CD4-positive, alpha-beta T cell (primary cell): ENCODE data around the gene ENDOU. TPM values are rescaled to one million over a fixed set of nuclear protein-coding genes. Genes with fewer than 3 reads are reported as not detected.

Experiments
- ATAC-seq: fragments of 200-7000 bp; cut with Tn5 transposase; one replicate; pipeline ENCODE4 v1.10.0; 2022; ENCODE audit warnings: mild to moderate bottlenecking; ENCODE audit not compliant: poor library complexity
- CTCF ChIA-PET: fragments of 350-600 bp; sonication (Branson Sonifier 250); formaldehyde crosslinking; loops from one replicate; lab custom pipeline; 2021; ENCODE audit warnings: antibody characterized with exemption, inconsistent platforms; lab: Charles Lee
- POLR2A ChIA-PET: fragments of 350-600 bp; sonication (Branson Sonifier 250); formaldehyde crosslinking; loops from one replicate; lab custom pipeline; 2021; ENCODE audit warnings: antibody characterized with exemption, inconsistent platforms; lab: Charles Lee
- DNase-seq, 14 experiments: peaks; one replicate each; pipeline ENCODE4 v3.0.0-alpha.2; 2013 to 2020; ENCODE audit warnings: mixed read lengths in 2 of 14
- H3K27ac ChIP-seq, 2 donors: one replicate each; pipeline versions ENCODE4 v1.5.1 to v1.7.0; 2013; ENCODE audit warnings: low read length in 2 of 2, low read depth in 1 of 2, mild to moderate bottlenecking in 1 of 2
- H3K27me3 ChIP-seq, 2 experiments: 1 replicate in 1 of 2; 2 replicates in 1 of 2; pipeline versions ENCODE4 v1.6.1 to v1.7.0; 2013; ENCODE audit warnings: low read length in 2 of 2, control low read depth in 1 of 2, mild to moderate bottlenecking in 1 of 2, moderate library complexity in 1 of 2; ENCODE audit not compliant: insufficient read depth in 2 of 2, control insufficient read depth in 1 of 2
- H3K36me3 ChIP-seq: one replicate; pipeline ENCODE4 v1.6.1; 2013; ENCODE audit warnings: low read length, control low read depth; ENCODE audit not compliant: insufficient read depth
- H3K4me1 ChIP-seq: one replicate; pipeline ENCODE4 v1.6.1; 2013; ENCODE audit warnings: low read length, control low read depth; ENCODE audit not compliant: insufficient read depth
- H3K4me3 ChIP-seq: one replicate; pipeline ENCODE4 v1.5.1; 2013; ENCODE audit warnings: mild to moderate bottlenecking, low read length, moderate library complexity
- H3K9me3 ChIP-seq, 2 experiments: 1 replicate in 1 of 2; 2 replicates in 1 of 2; pipeline versions ENCODE4 v1.6.1 to v1.7.0; 2013; ENCODE audit warnings: low read length in 2 of 2, mild to moderate bottlenecking in 2 of 2, control low read depth in 1 of 2, moderate library complexity in 1 of 2; ENCODE audit not compliant: control insufficient read depth in 1 of 2, insufficient read depth in 1 of 2
- H3K27ac Mint-ChIP-seq: one replicate; pipeline ENCODE4 v1.8.0; 2020; ENCODE audit warnings: mixed read lengths
- H3K27me3 Mint-ChIP-seq: one replicate; pipeline ENCODE4 v1.8.0; 2021; ENCODE audit warnings: mixed read lengths
- H3K36me3 Mint-ChIP-seq: one replicate; pipeline ENCODE4 v1.8.0; 2021; ENCODE audit warnings: low read depth, mixed read lengths
- H3K4me1 Mint-ChIP-seq: one replicate; pipeline ENCODE4 v1.8.0; 2021; ENCODE audit warnings: low read depth, mixed read lengths
- H3K4me3 Mint-ChIP-seq: one replicate; pipeline ENCODE4 v1.8.0; 2020; ENCODE audit warnings: mild to moderate bottlenecking, mixed read lengths
- H3K9me3 Mint-ChIP-seq: one replicate; pipeline ENCODE4 v1.8.0; 2020; ENCODE audit warnings: mixed read lengths
- intact Hi-C, 2 experiments: fragments of 100-400 bp; cut with DNase I in 1 of 2; cut with micrococcal nuclease in 1 of 2; formaldehyde crosslinking; loops; one replicate each; pipeline versions ENCODE4 v1.15.1 to v1.9.0; 2023 to 2025; cut with DNase I, micrococcal nuclease
- total RNA-seq, 174 experiments: library from RNA in 2 of 174; stranded (reverse) in 2 of 174; gene quantifications; one replicate each; pipeline ENCODE4 v1.2.3 and lab custom pipeline; 2021 to 2026
- TF ChIP-seq, protein P1 (sequence below): fragments of 200-600 bp; IDR thresholded peaks from one replicate; pipeline ENCODE4 v1.8.0; 2022; ENCODE audit warnings: antibody characterized with exemption, mild to moderate bottlenecking

Gene ENDOU
- total RNA-seq, 2 experiments from 2014 or later: not detected

- TF ChIP-seq, protein P1, sequence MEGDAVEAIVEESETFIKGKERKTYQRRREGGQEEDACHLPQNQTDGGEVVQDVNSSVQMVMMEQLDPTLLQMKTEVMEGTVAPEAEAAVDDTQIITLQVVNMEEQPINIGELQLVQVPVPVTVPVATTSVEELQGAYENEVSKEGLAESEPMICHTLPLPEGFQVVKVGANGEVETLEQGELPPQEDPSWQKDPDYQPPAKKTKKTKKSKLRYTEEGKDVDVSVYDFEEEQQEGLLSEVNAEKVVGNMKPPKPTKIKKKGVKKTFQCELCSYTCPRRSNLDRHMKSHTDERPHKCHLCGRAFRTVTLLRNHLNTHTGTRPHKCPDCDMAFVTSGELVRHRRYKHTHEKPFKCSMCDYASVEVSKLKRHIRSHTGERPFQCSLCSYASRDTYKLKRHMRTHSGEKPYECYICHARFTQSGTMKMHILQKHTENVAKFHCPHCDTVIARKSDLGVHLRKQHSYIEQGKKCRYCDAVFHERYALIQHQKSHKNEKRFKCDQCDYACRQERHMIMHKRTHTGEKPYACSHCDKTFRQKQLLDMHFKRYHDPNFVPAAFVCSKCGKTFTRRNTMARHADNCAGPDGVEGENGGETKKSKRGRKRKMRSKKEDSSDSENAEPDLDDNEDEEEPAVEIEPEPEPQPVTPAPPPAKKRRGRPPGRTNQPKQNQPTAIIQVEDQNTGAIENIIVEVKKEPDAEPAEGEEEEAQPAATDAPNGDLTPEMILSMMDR: no peak
- Histone ChIP-seq H3K9me3 (no peaks in the 10 kb centered on the region), H3K4me3 (no peak overlapping the region), H3K36me3 (no peaks in the 10 kb centered on the region), H3K4me1 (peaks cover 8% of the 10 kb centered on the region), H3K27me3 (no peaks in the 10 kb centered on the region), H3K27ac (no peak overlapping the region)
- H3K27me3 Mint-ChIP-seq: no peaks in the 10 kb centered on the region
- H3K9me3 Mint-ChIP-seq: no peaks in the 10 kb centered on the region
- peak; percentile 50 for ATAC-seq
- no peak for DNase-seq
- peaks cover 16% of the 10 kb centered on the region for H3K4me1 Mint-ChIP-seq
- POLR2A ChIA-PET: interaction anchor here (0.6 to 3.3 kb wide), 4 partner anchors 9 to 300 kb away, joined by 3 to 15 read pairs (median 8); partner anchors contain the start of gene RAPGEF3
- H3K36me3 Mint-ChIP-seq: no peaks in the 10 kb centered on the region
- H3K27ac Mint-ChIP-seq: no peak overlapping the region
- H3K4me3 Mint-ChIP-seq: peak overlapping the region; percentile 22
- intact Hi-C loops: loop anchor here (1.0 to 5.0 kb wide), 4 partner anchors 22 to 114 kb away; no protein-coding TSS in a partner anchor
- CTCF ChIA-PET: interaction anchor here (0.6 to 9.5 kb wide), 18 partner anchors 9 to 95 kb away, joined by 3 to 157 read pairs (median 4); partner anchors contain the start of gene RAPGEF3
Measured at GRCh38 chr12:47766502-47767215, 41.4 kb upstream of the ENDOU start.

- no peak overlapping the region for H3K4me3 Mint-ChIP-seq
- no peak overlapping the region for H3K27ac Mint-ChIP-seq
- no peak for ATAC-seq
- intact Hi-C loops: no loop called here
- ChIA-PET CTCF (interaction anchor here (9.7 kb wide), 1 partner anchor 21 kb away, joined by 69 read pairs; no protein-coding TSS in a partner anchor), POLR2A (interaction anchor here (1.0 kb wide), 1 partner anchor 9 kb away, joined by 3 read pairs; the partner anchor contains the start of gene SLC48A1)
- no peak for DNase-seq
- Histone ChIP-seq H3K36me3 (no peaks in the 10 kb centered on the region), H3K4me1 (peaks cover 19% of the 10 kb centered on the region), H3K27me3 (no peaks in the 10 kb centered on the region), H3K27ac (no peak overlapping the region), H3K9me3 (no peaks in the 10 kb centered on the region), H3K4me3 (no peak overlapping the region)
- H3K27me3 Mint-ChIP-seq: no peaks in the 10 kb centered on the region
- peaks cover 16% of the 10 kb centered on the region for H3K4me1 Mint-ChIP-seq
- H3K36me3 Mint-ChIP-seq: no peaks in the 10 kb centered on the region
- TF ChIP-seq, protein P1: no peak
- H3K9me3 Mint-ChIP-seq: no peaks in the 10 kb centered on the region
Measured at GRCh38 chr12:47763481-47764346, 38.4 kb upstream of the ENDOU start.

- H3K9me3 ChIP-seq: no peaks in the 10 kb centered on the region
- H3K4me1 ChIP-seq: peaks cover 27% of the 10 kb centered on the region
- H3K27ac ChIP-seq: no peak overlapping the region
- Mint-ChIP-seq H3K4me3 (no peak overlapping the region), H3K9me3 (no peaks in the 10 kb centered on the region), H3K4me1 (peaks cover 22% of the 10 kb centered on the region), H3K27me3 (no peaks in the 10 kb centered on the region), H3K36me3 (no peaks in the 10 kb centered on the region), H3K27ac (no peak overlapping the region)
- POLR2A ChIA-PET: interaction anchor here (1.0 kb wide), 1 partner anchor 10 kb away, joined by 3 read pairs; the partner anchor contains the start of gene SLC48A1
- DNase-seq (no peak), ATAC-seq (no peak)
- H3K36me3 ChIP-seq: no peaks in the 10 kb centered on the region
- no peaks in the 10 kb centered on the region for H3K27me3 ChIP-seq
- TF ChIP-seq, protein P1: no peak
- CTCF ChIA-PET: interaction anchor here (9.7 kb wide), 1 partner anchor 20 kb away, joined by 69 read pairs; no protein-coding TSS in a partner anchor
- intact Hi-C loops: no loop called here
- H3K4me3 ChIP-seq: no peak overlapping the region
Measured at GRCh38 chr12:47762850-47763465, 37.7 kb upstream of the ENDOU start.
